ENCODE results near the gene ARMC7.

ARMC7 gene

GRCh38 chr17:75064040-75064439, 45.7 kb upstream of the ARMC7 start:
- TF ChIP-seq CTCF (IDR thresholded peaks at IDR 0.05; ENCODE audit: low read depth, low read length, missing control alignments): no peak
- H3K4me3 ChIP-seq (ENCODE audit: low read depth, low read length): no peak overlapping the region
- in situ Hi-C loops (cut with HindIII; ENCODE audit: low sequenced_read_pairs): no loop called here
- DNase-seq (ENCODE audit: low read depth): no peak

GRCh38 chr17:75064460-75064859, 45.3 kb upstream of the ARMC7 start:
- no peak overlapping the region for H3K4me3 ChIP-seq (ENCODE audit: low read depth, low read length)
- DNase-seq (ENCODE audit: low read depth): no peak
- TF ChIP-seq CTCF (IDR thresholded peaks at IDR 0.05; ENCODE audit: low read depth, low read length, missing control alignments): no peak
- in situ Hi-C loops (cut with HindIII; ENCODE audit: low sequenced_read_pairs): no loop called here

GRCh38 chr17:75064867-75065561, 44.8 kb upstream of the ARMC7 start:
- TF ChIP-seq CTCF (IDR thresholded peaks at IDR 0.05; ENCODE audit: low read depth, low read length, missing control alignments): no peak
- H3K4me3 ChIP-seq (ENCODE audit: low read depth, low read length): no peak overlapping the region
- DNase-seq (ENCODE audit: low read depth): no peak
- in situ Hi-C loops (cut with HindIII; ENCODE audit: low sequenced_read_pairs): no loop called here

GRCh38 chr17:75065562-75066151, 44.1 kb upstream of the ARMC7 start:
- H3K4me3 ChIP-seq (ENCODE audit: low read depth, low read length): no peak overlapping the region
- TF ChIP-seq CTCF (IDR thresholded peaks at IDR 0.05; ENCODE audit: low read depth, low read length, missing control alignments): no peak
- in situ Hi-C loops (cut with HindIII; ENCODE audit: low sequenced_read_pairs): no loop called here
- DNase-seq (ENCODE audit: low read depth): no peak

GRCh38 chr17:75067856-75068255, 41.9 kb upstream of the ARMC7 start:
- TF ChIP-seq CTCF (IDR thresholded peaks at IDR 0.05; ENCODE audit: low read depth, low read length, missing control alignments): no peak
- no peak for DNase-seq (ENCODE audit: low read depth)
- in situ Hi-C loops (cut with HindIII; ENCODE audit: low sequenced_read_pairs): no loop called here
- H3K4me3 ChIP-seq (ENCODE audit: low read depth, low read length): no peak overlapping the region

GRCh38 chr17:75068750-75069149, 41.0 kb upstream of the ARMC7 start:
- no peak for TF ChIP-seq CTCF (IDR thresholded peaks at IDR 0.05; ENCODE audit: low read depth, low read length, missing control alignments)
- no peak overlapping the region for H3K4me3 ChIP-seq (ENCODE audit: low read depth, low read length)
- in situ Hi-C loops (cut with HindIII; ENCODE audit: low sequenced_read_pairs): no loop called here
- DNase-seq (ENCODE audit: low read depth): no peak

All from astrocyte of the cerebellum (primary cell).